Transverse colon (tissue), 4 donors: ENCODE data around the gene CDKAL1.

Experiments used
- POLR2AphosphoS5 ChIP-seq, 3 donors: sonication (generic); formaldehyde crosslinking; IDR thresholded peaks; one replicate each; pipeline ENCODE4 v1.6.1; 2016; ENCODE audit warnings: antibody characterized with exemption in 3 of 3
- TF ChIP-seq, protein P1 (sequence below), 5 experiments: fragments of 200-600 bp in 3 of 5; fragments of 450-650 bp in 2 of 5; sonication (generic) in 3 of 5; IDR thresholded peaks; 1 replicate in 2 of 5; 2 replicates in 3 of 5; pipeline ENCODE4 v1.5.1; 2016 to 2017; ENCODE audit warnings: antibody characterized with exemption in 5 of 5, inconsistent platforms in 3 of 5, mild to moderate bottlenecking in 2 of 5, moderate library complexity in 1 of 5

DNA sequence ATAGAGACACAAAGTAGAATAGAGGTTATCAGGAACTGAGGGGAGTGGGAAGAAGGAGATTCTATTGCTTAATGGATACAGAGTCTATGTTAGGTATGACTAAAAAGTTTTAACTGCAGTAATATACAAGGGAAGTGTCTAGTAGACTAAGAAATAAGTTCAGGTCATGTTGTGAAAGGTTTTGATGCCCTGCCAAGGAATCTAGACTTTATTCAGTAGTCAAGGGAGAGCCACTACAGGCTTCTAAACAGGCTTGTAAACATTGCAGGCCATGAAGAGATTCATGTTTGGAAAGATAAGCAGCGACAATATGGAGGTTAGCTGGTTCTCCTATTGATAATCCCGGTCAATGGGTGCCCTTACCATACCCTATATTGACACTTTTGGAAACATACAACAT, 706.5 kb downstream of the CDKAL1 start:
- TF ChIP-seq, protein P1, sequence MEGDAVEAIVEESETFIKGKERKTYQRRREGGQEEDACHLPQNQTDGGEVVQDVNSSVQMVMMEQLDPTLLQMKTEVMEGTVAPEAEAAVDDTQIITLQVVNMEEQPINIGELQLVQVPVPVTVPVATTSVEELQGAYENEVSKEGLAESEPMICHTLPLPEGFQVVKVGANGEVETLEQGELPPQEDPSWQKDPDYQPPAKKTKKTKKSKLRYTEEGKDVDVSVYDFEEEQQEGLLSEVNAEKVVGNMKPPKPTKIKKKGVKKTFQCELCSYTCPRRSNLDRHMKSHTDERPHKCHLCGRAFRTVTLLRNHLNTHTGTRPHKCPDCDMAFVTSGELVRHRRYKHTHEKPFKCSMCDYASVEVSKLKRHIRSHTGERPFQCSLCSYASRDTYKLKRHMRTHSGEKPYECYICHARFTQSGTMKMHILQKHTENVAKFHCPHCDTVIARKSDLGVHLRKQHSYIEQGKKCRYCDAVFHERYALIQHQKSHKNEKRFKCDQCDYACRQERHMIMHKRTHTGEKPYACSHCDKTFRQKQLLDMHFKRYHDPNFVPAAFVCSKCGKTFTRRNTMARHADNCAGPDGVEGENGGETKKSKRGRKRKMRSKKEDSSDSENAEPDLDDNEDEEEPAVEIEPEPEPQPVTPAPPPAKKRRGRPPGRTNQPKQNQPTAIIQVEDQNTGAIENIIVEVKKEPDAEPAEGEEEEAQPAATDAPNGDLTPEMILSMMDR (IDR thresholded peaks at IDR 0.05): no peak
- no peak for TF ChIP-seq POLR2AphosphoS5 (IDR thresholded peaks at IDR 0.05)
